Stimulated activated effector memory CD8-positive, alpha-beta T cell treated with anti-CD3 and anti-CD28 coated beads, Interleukin-12 subunit alpha, Interleukin-12 subunit beta, amount 100 ng/mL, for 72 hours (primary cell): ENCODE data around the gene RNASET2.
"Not testable (repeated sequence)": the region's sequence is repeated elsewhere in the genome, so short reads cannot be mapped to it uniquely, and the experiment has no call there.

Experiments used
- ATAC-seq: fragments of 150-1000 bp; cut with Tn5 transposase; 2 replicates; pipeline ENCODE4 v1.10.0; 2021
- DNase-seq, 2 donors: peaks; one replicate each; pipeline ENCODE4 v3.0.0; 2021 to 2022; ENCODE audit warnings: low spot score in 2 of 2
- H3K27ac Mint-ChIP-seq: one replicate; pipeline ENCODE4 v1.8.0; 2022; ENCODE audit warnings: mild to moderate bottlenecking, mixed read lengths
- H3K36me3 Mint-ChIP-seq: one replicate; pipeline ENCODE4 v1.8.0; 2022; ENCODE audit warnings: mild to moderate bottlenecking, mixed read lengths
- H3K4me1 Mint-ChIP-seq: one replicate; pipeline ENCODE4 v1.8.0; 2022; ENCODE audit warnings: mixed read lengths
- H3K4me3 Mint-ChIP-seq: one replicate; pipeline ENCODE4 v1.8.0; 2022; ENCODE audit warnings: mild to moderate bottlenecking, mixed read lengths
- H3K9me3 Mint-ChIP-seq: one replicate; pipeline ENCODE4 v1.8.0; 2022; ENCODE audit warnings: mixed read lengths

RNASET2 gene

DNA sequence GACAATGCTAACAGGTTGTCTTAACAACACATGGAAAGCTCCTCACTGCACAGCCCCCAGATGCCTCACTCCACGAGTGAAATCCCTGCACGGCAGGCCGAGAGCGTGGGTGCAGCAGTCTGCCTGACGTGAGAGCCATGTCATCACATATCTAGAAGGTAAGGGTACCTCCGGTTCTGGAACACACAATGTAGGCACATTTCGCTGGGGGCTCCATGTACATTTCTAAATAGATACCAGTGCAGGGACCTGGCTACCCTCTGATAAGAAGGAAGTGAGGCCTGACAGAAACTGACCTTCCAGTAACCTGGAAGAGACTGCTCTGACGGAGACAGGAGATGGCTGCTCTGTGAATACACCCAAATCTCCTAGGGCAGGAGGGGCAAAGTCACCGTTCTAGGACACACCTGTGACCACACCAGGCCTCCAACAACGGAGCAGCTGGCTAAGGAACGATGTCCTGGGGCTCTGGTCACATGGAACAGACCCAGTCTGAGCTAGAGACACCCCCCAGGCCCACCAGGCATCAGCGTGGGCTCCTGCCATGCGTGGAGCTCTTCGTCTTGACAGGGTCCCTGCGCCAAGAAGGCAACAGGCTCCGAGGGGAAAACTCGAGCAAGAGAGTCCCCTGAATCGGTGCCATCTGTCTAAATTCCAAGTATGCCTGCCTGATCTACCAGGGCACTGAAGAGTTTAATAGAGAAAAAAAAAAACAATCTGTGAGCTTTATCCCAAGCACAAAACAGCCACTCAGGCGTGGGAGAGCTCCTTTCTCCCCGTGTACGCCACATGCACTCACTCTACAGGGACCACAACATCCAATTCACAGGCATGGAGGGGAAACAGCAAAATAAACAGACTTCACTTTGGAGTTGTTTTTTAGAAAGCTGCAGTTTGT lies 27.5 kb downstream of the RNASET2 start:
- Mint-ChIP-seq H3K4me3 (no peak overlapping the region), H3K9me3 (no peaks in the 10 kb centered on the region), H3K4me1 (peaks cover 32% of the 10 kb centered on the region), H3K36me3 (peaks cover 41% of the 10 kb centered on the region), H3K27ac (no peak overlapping the region)
- DNase-seq (no peak), ATAC-seq (no peak)

DNA sequence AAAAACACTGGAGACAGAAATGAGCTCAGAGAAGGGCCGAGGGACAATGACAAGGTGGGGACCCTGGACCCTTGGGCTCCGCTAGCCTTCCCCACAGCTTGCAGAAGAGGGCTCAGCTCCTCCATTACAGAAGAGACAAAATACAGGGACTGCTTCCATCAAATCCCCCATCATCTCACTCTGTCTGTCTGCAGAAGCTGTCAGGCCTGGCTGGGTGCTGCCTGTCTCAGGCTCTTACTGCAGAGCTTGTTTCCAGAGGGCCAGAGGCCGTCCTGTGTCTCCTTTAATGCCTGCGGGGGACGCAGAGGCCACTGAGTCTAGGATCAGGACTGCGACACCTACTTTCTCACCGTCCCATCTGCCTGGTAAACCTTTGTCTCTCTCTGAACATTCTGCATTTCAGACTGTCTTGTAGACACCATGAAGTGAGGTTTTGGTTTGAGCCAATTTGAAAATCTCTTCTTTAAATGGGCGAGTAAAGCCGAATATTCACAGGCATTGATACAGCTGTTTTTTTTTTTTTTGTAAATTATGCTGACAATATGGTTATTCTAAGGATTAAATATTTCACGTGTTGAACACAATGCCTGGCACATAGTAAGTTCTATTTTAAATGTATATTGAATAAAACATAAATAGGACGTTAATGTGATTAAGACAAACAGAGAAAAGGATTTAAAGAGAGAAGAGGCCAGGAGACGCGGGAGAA lies 28.3 kb downstream of the RNASET2 start:
- no peaks in the 10 kb centered on the region for H3K9me3 Mint-ChIP-seq
- no peak overlapping the region for H3K27ac Mint-ChIP-seq
- H3K36me3 Mint-ChIP-seq, result peaks cover 34% of the 10 kb centered on the region
- peaks cover 32% of the 10 kb centered on the region for H3K4me1 Mint-ChIP-seq
- ATAC-seq (no peak), DNase-seq (no peak)
- H3K4me3 Mint-ChIP-seq, result no peak overlapping the region

DNA sequence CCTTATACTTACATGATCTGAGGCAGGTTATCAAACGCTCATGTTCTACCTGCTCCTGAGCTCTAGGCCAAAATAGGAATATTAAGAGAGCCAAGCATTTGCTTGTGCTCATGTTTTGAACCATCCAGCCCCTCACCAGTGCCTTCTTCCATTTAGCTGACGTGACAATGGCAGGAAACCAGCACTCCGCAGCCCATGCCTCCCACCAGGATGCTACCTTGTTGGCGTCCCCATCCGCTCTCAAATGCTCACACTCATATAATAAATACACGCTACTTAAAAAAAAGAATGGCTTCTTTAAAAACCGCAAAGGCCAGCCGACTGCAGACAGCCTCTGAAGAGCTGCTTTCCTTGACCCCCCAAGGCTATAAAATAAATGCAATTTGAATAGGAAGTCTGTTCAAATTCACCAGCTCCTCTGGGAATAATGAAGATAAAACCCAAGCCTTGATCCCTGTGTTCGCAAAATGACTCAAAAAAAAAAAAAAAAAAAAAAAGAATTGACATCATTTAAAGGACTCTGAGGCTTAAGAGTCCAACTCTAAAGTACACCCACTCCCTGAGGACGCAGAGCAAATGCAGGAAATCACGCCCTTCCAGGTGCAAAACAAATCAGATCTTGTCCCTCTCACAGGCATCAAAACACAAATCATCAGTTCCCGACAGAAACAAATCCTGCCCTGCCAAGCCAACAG lies 29.0 kb downstream of the RNASET2 start:
- no peak overlapping the region for H3K4me3 Mint-ChIP-seq
- H3K4me1 Mint-ChIP-seq, result peaks cover 28% of the 10 kb centered on the region
- H3K36me3 Mint-ChIP-seq, result peaks cover 34% of the 10 kb centered on the region
- ATAC-seq, result no peak
- peak overlapping the region; percentile 88 for H3K27ac Mint-ChIP-seq
- H3K9me3 Mint-ChIP-seq, result no peaks in the 10 kb centered on the region
- no peak for DNase-seq

DNA sequence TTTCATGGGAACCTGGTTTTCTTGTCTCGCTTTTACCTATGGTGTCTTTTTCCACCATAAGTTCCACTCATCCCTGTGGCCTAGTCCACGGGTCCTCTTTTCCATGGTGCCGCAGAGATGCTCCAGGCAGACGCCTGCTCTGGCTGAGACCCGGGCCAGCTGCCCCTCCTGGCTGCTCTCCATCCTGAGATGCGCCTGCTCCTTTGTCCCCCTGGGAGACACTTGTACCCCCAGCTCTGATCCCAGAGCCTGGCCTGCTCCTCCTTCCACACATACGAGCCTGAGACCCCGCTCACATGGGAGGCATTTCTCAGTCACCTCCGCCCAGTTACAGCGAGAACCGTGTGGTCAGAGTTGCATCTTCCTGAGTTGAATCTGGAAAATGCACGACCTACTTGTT lies 29.6 kb downstream of the RNASET2 start:
- Mint-ChIP-seq H3K36me3 (peaks cover 34% of the 10 kb centered on the region), H3K9me3 (no peaks in the 10 kb centered on the region), H3K27ac (peak overlapping the region; percentile 88), H3K4me1 (peaks cover 21% of the 10 kb centered on the region), H3K4me3 (no peak overlapping the region)
- DNase-seq (no peak), ATAC-seq (no peak)

DNA sequence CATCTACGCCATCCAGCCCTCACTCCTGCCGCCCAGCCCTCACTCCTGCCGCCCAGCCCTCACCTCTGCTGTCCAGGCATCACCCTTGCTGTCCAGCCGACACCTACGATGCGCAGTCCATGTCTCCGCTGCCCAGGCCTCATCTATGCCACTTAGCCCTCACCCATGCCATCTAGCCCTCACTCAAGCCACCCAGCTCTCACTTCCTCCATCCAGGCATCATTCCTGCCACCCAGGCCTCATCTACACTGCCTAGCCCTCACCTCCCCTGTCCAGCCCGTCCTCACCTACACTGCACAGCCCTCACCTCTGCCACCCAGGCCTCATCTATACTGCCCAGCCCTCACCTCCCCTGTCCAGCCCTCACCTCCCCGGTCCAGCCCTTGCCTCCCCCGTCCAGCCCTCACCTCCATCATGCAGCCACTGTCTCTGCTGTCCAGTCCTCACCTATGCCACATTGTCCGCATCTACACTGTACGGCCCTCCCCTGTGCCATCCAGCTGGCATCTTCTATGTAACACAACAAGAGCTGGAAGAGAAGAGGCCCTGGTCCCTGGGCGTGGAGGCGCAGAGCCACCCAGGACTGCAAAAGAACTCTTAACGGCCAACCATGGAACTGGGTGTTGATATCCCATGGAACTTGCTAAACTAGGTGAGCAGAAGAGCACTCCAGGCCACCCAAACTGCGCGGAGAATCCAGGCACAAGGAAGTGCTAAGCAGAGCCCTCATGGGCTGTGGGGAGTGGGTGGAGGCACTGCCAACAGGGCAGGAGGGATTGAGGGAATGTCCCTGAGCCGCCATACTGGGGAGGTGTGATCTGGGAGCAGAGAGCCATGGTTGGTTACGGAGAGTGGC lies 31.0 kb downstream of the RNASET2 start:
- no peak overlapping the region for H3K4me3 Mint-ChIP-seq
- no peaks in the 10 kb centered on the region for H3K9me3 Mint-ChIP-seq
- H3K27ac Mint-ChIP-seq, result peak overlapping the region; percentile 81
- H3K4me1 Mint-ChIP-seq, result peaks cover 10% of the 10 kb centered on the region
- ATAC-seq (no peak), DNase-seq (no peak)
- H3K36me3 Mint-ChIP-seq, result peaks cover 34% of the 10 kb centered on the region

DNA sequence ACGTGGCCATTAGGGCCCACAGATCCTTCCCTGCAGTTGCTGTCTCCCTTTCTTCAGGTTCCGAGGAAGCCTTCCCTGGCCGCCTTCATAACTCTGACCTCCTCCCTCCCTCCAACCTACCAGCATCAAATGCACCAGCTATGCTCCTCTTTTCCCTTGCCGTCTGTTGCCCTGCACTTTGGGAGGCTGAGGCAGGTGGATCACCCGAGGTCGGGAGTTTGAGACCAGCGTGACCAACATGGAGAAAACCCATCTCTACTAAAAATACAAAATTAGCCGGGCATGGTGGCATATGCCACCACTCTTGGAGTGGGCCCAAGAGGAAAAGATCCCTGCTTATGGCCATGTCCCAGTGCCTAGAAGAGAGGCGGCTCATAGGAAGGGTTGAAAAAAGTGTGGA lies 31.8 kb downstream of the RNASET2 start:
- H3K4me1 Mint-ChIP-seq, result peaks cover 10% of the 10 kb centered on the region
- no peaks in the 10 kb centered on the region for H3K9me3 Mint-ChIP-seq
- H3K36me3 Mint-ChIP-seq, result peaks cover 29% of the 10 kb centered on the region
- no peak for DNase-seq
- H3K4me3 Mint-ChIP-seq, result no peak overlapping the region
- peak overlapping the region; percentile 81 for H3K27ac Mint-ChIP-seq
- no peak for ATAC-seq

DNA sequence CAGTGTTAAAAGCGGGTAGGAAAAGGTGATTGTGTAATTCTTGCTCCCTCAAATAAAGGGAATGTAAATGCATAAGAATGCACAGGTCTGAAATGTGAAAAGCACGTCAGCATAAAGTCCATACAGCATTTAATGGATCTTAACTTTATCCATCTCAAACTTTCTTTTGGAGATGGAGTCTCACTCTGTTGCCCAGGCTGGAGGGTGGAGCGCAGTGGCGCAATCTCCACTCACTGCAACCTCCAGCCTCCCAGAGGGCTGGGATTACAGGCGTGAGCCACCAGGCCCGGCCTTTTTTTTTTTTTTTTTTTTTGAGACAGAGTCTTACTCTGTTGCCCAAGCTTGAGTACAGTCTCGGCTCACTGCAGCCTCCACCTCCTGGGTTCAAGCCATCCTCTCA lies 33.4 kb downstream of the RNASET2 start:
- Mint-ChIP-seq H3K4me3 (no peak overlapping the region), H3K36me3 (peaks cover 13% of the 10 kb centered on the region), H3K4me1 (peaks cover 10% of the 10 kb centered on the region), H3K27ac (no peak overlapping the region), H3K9me3 (no peaks in the 10 kb centered on the region)
- DNase-seq, result no peak
- no peak for ATAC-seq

DNA sequence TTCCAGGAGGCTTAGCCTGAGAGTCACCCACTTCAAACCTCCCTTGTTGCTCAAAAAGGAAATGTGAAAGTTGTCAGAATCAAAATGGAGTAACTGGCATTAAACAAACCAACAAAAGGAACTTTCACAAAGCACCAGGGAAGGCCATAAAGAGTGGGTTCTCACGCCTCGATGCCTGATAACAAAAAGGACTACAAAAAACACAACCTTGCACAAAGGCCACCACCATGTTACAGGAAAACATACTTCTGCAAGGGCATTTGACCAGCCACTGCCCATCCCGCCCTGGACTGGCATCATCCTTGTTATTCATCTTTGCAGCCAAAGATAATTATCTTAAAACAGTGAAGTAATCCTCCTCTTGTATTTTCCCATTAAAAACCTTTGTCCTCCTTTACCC lies 34.8 kb downstream of the RNASET2 start:
- H3K4me3 Mint-ChIP-seq, result no peak overlapping the region
- ATAC-seq, result no peak
- H3K27ac Mint-ChIP-seq, result no peak overlapping the region
- no peaks in the 10 kb centered on the region for H3K9me3 Mint-ChIP-seq
- peaks cover 10% of the 10 kb centered on the region for H3K4me1 Mint-ChIP-seq
- no peak for DNase-seq
- H3K36me3 Mint-ChIP-seq, result no peaks in the 10 kb centered on the region

DNA sequence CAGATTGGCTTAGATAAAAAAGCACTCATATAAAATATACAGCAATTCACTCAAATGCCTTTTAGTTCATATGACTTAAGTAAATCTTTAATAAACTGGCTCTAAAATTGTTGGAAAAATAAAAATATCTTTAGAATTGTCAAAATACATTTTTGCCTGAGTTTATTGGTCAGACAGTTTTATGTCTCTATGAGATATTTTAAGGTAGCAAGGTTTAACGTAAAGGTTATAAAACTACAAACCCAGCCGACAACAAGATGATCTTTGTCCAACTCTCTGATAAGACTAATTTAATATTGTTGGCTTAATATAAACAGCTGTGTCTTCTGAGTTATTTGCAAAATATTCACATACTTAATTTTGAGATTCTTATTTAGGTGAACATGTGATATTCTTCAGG lies 39.5 kb downstream of the RNASET2 start:
- Mint-ChIP-seq H3K9me3 (no peaks in the 10 kb centered on the region), H3K4me3 (no peak overlapping the region), H3K27ac (no peak overlapping the region), H3K36me3 (no peaks in the 10 kb centered on the region), H3K4me1 (no peaks in the 10 kb centered on the region)
- no peak for DNase-seq
- ATAC-seq, result no peak

DNA sequence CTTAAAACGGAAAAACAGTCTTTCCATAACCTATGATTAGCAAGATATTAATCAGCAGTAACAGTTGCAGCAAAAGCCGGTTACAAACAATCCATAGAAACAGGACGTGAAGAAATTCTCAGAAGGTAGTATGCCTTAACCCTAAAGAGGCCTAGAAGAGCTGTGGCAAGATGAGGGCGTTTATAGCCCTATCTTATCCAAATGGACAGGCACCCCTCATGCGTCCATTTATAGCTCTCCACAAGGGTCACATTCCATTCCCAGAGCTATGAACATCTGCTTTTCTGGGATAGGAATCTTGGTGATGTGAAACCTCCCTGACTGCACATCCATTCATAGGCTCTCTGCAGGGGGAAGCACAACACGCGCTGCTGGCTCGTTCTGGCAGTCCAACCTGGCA lies 40.9 kb downstream of the RNASET2 start:
- H3K4me3 Mint-ChIP-seq, H3K36me3 Mint-ChIP-seq, H3K9me3 Mint-ChIP-seq, H3K27ac Mint-ChIP-seq, DNase-seq, ATAC-seq: not testable (repeated sequence)
- H3K4me1 Mint-ChIP-seq, result peaks cover 13% of the 10 kb centered on the region

DNA sequence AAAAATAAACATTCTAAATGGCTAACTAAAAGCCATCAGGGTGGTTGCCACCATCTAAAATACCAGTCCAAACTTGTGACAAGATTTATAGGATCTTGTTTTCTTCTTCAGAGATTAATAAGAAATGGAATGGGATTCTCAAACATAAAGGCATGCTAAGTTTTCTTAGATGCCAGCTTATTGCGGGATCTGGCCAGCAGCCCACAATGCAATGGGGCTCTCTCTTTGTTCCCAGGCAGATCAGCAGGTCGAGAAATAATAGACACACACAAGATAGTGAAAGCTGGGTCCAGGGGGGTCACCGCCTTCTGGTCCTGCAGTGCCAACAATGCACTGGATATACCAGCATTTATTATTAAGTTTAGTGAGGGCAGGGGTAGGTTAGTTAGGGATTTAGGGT lies 41.4 kb downstream of the RNASET2 start:
- H3K4me3 Mint-ChIP-seq, ATAC-seq, DNase-seq, H3K27ac Mint-ChIP-seq, H3K36me3 Mint-ChIP-seq, H3K9me3 Mint-ChIP-seq: not testable (repeated sequence)
- H3K4me1 Mint-ChIP-seq, result peaks cover 15% of the 10 kb centered on the region

DNA sequence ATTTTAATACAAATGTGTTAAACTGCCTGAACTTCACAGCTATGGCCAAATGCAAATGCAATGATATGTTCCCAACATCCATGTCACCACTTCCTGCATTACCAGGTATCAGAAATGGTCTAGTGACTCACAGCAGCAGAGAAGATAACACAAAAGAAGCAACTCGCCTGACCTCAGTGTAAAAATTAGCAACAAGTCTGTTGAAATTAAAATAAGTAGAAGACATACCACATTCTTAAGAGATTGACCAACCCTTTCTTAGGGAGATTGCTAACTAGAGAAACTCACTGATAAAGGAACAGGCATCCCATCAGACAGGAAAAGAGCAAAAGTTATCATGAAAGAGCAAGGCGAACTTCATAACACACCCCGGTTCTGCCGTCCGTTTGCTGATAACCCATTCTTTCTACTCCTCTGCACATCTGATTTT lies 45.1 kb downstream of the RNASET2 start:
- no peak overlapping the region for H3K4me3 Mint-ChIP-seq
- DNase-seq, result no peak

DNA sequence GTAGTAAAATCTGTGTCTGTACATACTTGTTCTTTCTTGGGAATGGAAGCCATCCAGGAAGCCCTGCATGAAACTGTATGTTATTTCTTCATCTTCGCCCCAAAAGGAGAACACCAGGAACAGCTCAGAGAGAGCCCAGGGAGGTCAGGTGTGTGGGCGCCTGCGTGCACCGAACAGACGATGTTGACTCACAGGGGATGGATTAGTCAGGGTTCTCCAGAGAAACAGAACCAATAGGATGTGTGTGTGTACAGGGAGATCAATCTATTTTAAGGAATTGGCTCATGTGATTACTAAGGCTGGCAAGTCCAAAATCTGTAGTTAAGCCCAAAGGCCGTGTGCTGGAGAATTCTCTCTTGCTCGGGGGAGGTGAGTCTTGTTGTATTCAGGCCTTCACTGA lies 45.7 kb downstream of the RNASET2 start:
- no peak overlapping the region for H3K4me3 Mint-ChIP-seq
- ATAC-seq, result peak; percentile 60
- DNase-seq, result no peak
- peaks cover 4% of the 10 kb centered on the region for H3K9me3 Mint-ChIP-seq
- no peaks in the 10 kb centered on the region for H3K36me3 Mint-ChIP-seq
- peaks cover 33% of the 10 kb centered on the region for H3K4me1 Mint-ChIP-seq
- peak overlapping the region; percentile 8 for H3K27ac Mint-ChIP-seq

More for the DNA sequence above, 45.1 kb downstream of the RNASET2 start:
- peak; percentile 57 for ATAC-seq
- peak overlapping the region; percentile 8 for H3K27ac Mint-ChIP-seq
- no peaks in the 10 kb centered on the region for H3K36me3 Mint-ChIP-seq
- H3K9me3 Mint-ChIP-seq, result peaks cover 4% of the 10 kb centered on the region
- H3K4me1 Mint-ChIP-seq, result peaks cover 32% of the 10 kb centered on the region

DNA sequence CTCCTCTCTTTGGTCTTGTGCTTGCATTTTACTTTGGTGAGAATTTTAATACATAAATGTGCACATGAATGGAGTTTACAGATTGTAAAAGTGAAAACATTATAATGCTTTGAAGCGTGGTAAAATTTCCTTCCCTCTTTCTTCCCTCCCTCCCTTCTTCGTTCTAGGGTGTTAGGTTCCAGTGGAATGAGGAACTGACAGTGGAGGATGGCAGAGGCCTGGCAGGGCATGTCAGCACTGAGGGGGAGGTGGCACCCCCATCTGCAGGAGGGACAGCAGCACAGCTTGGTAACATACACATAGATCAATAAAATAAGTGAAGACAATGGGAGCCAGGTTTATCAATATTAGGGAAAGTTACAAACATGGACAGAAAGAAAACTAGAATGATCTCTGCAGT lies 47.5 kb downstream of the RNASET2 start:
- H3K36me3 Mint-ChIP-seq, result no peaks in the 10 kb centered on the region
- DNase-seq (no peak), ATAC-seq (no peak)

More for the DNA sequence above, 47.5 kb downstream of the RNASET2 start:
- H3K9me3 Mint-ChIP-seq, result peaks cover 4% of the 10 kb centered on the region
- H3K4me3 Mint-ChIP-seq, result no peak overlapping the region
- H3K27ac Mint-ChIP-seq, result no peak overlapping the region
- H3K4me1 Mint-ChIP-seq, result peaks cover 33% of the 10 kb centered on the region
